Immature natural killer cell (primary cell): Measurements from ENCODE around the gene RNF112. TPM values are rescaled to one million over a fixed set of nuclear protein-coding genes. Genes with fewer than 3 reads are reported as not detected.
"Not testable (repeated sequence)": the region's sequence is repeated elsewhere in the genome, so short reads cannot be mapped to it uniquely, and the experiment has no call there.

Experiments
- DNase-seq, 3 donors: peaks; one replicate each; pipeline ENCODE4 v3.0.0; 2022; ENCODE audit warnings: mixed read lengths in 1 of 3
- H3K27ac Mint-ChIP-seq, 6 donors: one replicate each; pipeline ENCODE4 v1.8.0; 2020; ENCODE audit warnings: mixed read lengths in 6 of 6, mild to moderate bottlenecking in 5 of 6, inconsistent platforms in 4 of 6, moderate library complexity in 3 of 6
- H3K27me3 Mint-ChIP-seq, 3 donors: one replicate each; pipeline ENCODE4 v1.8.0; 2020 to 2021; ENCODE audit warnings: low read depth in 3 of 3, mild to moderate bottlenecking in 3 of 3, mixed read lengths in 3 of 3, moderate library complexity in 3 of 3, inconsistent platforms in 1 of 3
- H3K36me3 Mint-ChIP-seq, 3 donors: one replicate each; pipeline ENCODE4 v1.8.0; 2020; ENCODE audit warnings: mixed read lengths in 3 of 3, inconsistent platforms in 2 of 3, mild to moderate bottlenecking in 2 of 3
- H3K4me1 Mint-ChIP-seq, 2 donors: one replicate each; pipeline ENCODE4 v1.8.0; 2020; ENCODE audit warnings: inconsistent platforms in 2 of 2, mild to moderate bottlenecking in 2 of 2, mixed read lengths in 2 of 2, moderate library complexity in 1 of 2
- H3K4me3 Mint-ChIP-seq, 5 donors: one replicate each; pipeline ENCODE4 v1.8.0; 2020; ENCODE audit warnings: mild to moderate bottlenecking in 5 of 5, mixed read lengths in 5 of 5, inconsistent platforms in 3 of 5, moderate library complexity in 3 of 5
- H3K9me3 Mint-ChIP-seq, 6 donors: one replicate each; pipeline ENCODE4 v1.8.0; 2020; ENCODE audit warnings: mild to moderate bottlenecking in 6 of 6, mixed read lengths in 6 of 6, inconsistent platforms in 4 of 6, moderate library complexity in 3 of 6
- polyA plus RNA-seq, 3 donors: library from polyadenylated mRNA; unstranded; fragments of 300-500 nt; fragmentation: Illumina TruSeq; gene quantifications; one replicate each; pipeline ENCODE4 v1.2.3, GENCODE V29; 2021

Gene RNF112
- polyA plus RNA-seq, 3 donors from 2014 or later, result not detected

DNA sequence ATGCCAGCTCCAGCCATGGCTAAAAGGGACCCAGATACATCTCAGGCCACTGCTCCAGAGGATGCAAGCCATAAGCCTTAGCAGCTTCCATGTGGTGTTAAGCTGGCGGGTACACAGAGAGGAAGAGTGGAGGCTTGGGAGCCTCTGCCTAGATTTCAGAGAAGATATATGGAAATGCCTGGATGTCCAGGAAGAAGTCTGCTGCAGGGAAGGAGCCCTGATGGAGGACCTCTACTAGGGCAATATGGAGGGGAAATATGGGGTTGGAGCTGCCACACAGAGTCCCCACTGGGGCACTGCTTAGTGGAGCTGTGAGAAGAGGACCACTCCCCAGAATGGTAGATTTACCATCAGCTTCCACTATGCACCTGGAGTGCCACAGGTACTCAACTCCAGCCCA lies 32.1 kb downstream of the RNF112 start:
- no peak overlapping the region for H3K4me3 Mint-ChIP-seq
- no peak for DNase-seq
- H3K4me1 Mint-ChIP-seq, result peaks cover 3 to 6% of the 10 kb centered on the region in 2 donors
- H3K27me3 Mint-ChIP-seq, result peaks cover 4 to 14% (median 6%) of the 10 kb centered on the region in 3 donors
- no peak overlapping the region for H3K27ac Mint-ChIP-seq
- peaks cover 0 to 5% (median 2%) of the 10 kb centered on the region in 6 donors for H3K9me3 Mint-ChIP-seq
- H3K36me3 Mint-ChIP-seq, result peaks cover 4 to 12% (median 7%) of the 10 kb centered on the region in 3 donors

DNA sequence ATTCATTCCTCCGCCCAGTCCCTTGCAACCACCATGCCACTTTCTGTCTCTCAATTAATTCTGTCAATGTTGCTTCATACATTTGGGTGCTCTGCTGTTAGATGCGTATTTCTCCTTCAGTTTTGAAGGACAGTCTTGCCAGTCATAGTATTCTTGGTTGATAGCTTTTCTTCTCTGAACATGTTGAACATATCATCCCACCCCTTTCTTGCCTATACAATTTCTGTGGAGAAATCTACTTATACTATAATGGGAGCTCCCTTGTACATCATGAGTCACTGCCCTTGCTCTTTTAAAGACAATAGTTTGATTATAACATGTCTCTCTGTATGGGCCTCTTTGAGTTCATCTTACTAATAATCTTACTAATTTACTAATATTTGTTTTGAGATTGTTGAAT lies 34.1 kb downstream of the RNF112 start:
- H3K27me3 Mint-ChIP-seq, result peaks cover 6 to 14% (median 7%) of the 10 kb centered on the region in 3 donors
- H3K36me3 Mint-ChIP-seq, result peaks cover 4 to 12% (median 7%) of the 10 kb centered on the region in 3 donors
- no peak for DNase-seq
- H3K4me3 Mint-ChIP-seq, result no peak overlapping the region
- peaks cover 3 to 6% of the 10 kb centered on the region in 2 donors for H3K4me1 Mint-ChIP-seq
- H3K27ac Mint-ChIP-seq, result no peak overlapping the region
- H3K9me3 Mint-ChIP-seq, result peaks cover 0 to 5% (median 2%) of the 10 kb centered on the region in 6 donors

DNA sequence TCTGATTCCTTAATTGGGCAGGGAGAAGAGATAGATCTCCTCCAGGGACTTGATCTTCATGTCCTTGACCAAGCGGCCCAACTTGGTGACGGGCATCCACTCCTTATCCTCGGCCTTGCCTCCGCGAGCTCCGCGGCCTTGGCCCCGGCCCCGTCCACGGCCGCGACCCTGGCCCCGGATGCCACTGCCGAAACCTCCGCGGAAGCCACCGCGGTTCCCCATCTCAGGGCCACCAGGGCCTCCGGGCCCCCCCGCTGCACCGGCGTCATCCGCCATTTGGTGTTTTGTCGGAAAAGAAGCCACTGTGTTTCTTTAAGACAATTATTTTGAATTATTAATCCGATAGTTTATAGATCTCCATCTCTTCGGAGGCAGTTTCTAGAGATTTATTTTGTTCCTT lies 35.5 kb downstream of the RNF112 start:
- H3K9me3 Mint-ChIP-seq, H3K4me1 Mint-ChIP-seq, H3K4me3 Mint-ChIP-seq, DNase-seq: not testable (repeated sequence)
- peaks cover 4 to 12% (median 7%) of the 10 kb centered on the region in 3 donors for H3K36me3 Mint-ChIP-seq
- H3K27ac Mint-ChIP-seq, result peak overlapping the region in 2 of 6 donors; percentile 0 to 26
- H3K27me3 Mint-ChIP-seq, result peaks cover 5 to 14% (median 7%) of the 10 kb centered on the region in 3 donors

DNA sequence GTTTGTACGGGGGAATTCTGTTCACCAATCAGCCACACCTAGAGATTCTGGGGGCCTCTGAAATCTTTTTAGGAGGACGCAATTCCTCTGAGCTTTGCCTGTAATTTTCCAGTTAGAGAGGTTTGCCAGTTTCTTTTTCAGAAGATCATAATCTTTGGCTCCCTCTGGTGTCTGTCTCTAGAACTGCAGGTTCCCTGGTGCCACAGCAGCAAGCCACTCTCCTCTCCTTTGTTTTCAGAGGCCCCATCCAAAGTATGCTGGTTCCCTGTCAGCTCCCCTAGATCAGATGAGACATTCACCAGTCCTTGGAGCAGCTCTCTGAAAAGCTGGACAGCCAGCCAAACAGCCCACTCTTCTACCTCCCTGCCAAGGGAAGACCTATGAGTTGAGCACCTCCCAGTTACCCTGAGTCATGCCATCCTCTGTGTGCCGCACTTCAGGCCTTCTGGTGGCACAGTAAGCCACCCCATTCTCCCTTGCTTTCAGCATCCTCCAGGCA lies 36.1 kb downstream of the RNF112 start:
- H3K27me3 Mint-ChIP-seq, result peaks cover 5 to 14% (median 7%) of the 10 kb centered on the region in 3 donors
- peaks cover 0 to 5% (median 2%) of the 10 kb centered on the region in 6 donors for H3K9me3 Mint-ChIP-seq
- DNase-seq, result peak; percentile 71 to 78 (median 77)
- H3K4me3 Mint-ChIP-seq, result peak overlapping the region in 1 of 5 donors; percentile 1
- peaks cover 4 to 12% (median 7%) of the 10 kb centered on the region in 3 donors for H3K36me3 Mint-ChIP-seq
- H3K4me1 Mint-ChIP-seq, result peaks cover 3 to 6% of the 10 kb centered on the region in 2 donors
- peak overlapping the region in 3 of 6 donors; percentile 0 to 26 (median 20) for H3K27ac Mint-ChIP-seq

- Mint-ChIP-seq H3K9me3 (peaks cover 0 to 5% (median 0%) of the 10 kb centered on the region in 6 donors), H3K4me3 (no peak overlapping the region), H3K4me1 (peaks cover 3 to 6% of the 10 kb centered on the region in 2 donors), H3K36me3 (peaks cover 0 to 7% (median 4%) of the 10 kb centered on the region in 3 donors), H3K27ac (peak overlapping the region in 1 of 6 donors; percentile 43), H3K27me3 (peaks cover 5 to 8% (median 5%) of the 10 kb centered on the region in 3 donors)
- DNase-seq, result no peak
Observed at GRCh38 chr17:19448341-19449268, 37.6 kb downstream of the RNF112 start.

GRCh38 chr17:19449656-19450055 lies 38.6 kb downstream of the RNF112 start:
- Mint-ChIP-seq H3K36me3 (peaks cover 0 to 7% (median 4%) of the 10 kb centered on the region in 3 donors), H3K4me3 (no peak overlapping the region), H3K27me3 (peaks cover 3 to 7% (median 4%) of the 10 kb centered on the region in 3 donors), H3K9me3 (peaks cover 0 to 5% (median 0%) of the 10 kb centered on the region in 6 donors), H3K27ac (peak overlapping the region in 1 of 6 donors; percentile 9), H3K4me1 (peaks cover 3 to 6% of the 10 kb centered on the region in 2 donors)
- no peak for DNase-seq

GRCh38 chr17:19453296-19453695 lies 42.3 kb downstream of the RNF112 start:
- H3K36me3 Mint-ChIP-seq, result no peaks in the 10 kb centered on the region
- no peak overlapping the region for H3K27ac Mint-ChIP-seq
- no peak for DNase-seq
- H3K4me3 Mint-ChIP-seq, result no peak overlapping the region
- H3K27me3 Mint-ChIP-seq, result peaks cover 1 to 3% (median 1%) of the 10 kb centered on the region in 3 donors
- H3K9me3 Mint-ChIP-seq, result no peaks in the 10 kb centered on the region
- H3K4me1 Mint-ChIP-seq, result no peaks in the 10 kb centered on the region

DNA sequence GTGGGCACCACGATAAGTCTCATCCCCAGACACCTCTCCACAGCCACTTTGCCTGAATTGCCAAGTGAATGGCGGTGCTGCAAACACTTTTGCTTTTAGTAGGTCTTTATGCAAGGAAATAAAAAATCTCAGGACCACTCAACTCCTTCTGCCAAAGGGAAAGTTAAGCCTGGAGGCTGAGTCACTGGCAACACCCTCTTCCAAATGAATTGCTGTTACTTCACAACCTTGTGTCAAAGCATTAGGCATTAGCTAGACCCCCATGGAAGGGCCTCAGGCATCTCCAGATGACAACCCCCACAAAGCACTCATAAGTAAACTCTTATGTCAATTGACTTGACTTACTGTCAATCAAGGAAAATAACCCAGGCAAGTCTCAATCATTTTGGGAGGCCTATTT lies 43.0 kb downstream of the RNF112 start:
- H3K4me3 Mint-ChIP-seq, result no peak overlapping the region
- peaks cover 0 to 1% (median 1%) of the 10 kb centered on the region in 3 donors for H3K27me3 Mint-ChIP-seq
- DNase-seq, result no peak
- no peaks in the 10 kb centered on the region for H3K36me3 Mint-ChIP-seq
- no peaks in the 10 kb centered on the region for H3K4me1 Mint-ChIP-seq
- H3K27ac Mint-ChIP-seq, result no peak overlapping the region
- no peaks in the 10 kb centered on the region for H3K9me3 Mint-ChIP-seq

- Mint-ChIP-seq H3K27me3 (peaks cover 0 to 3% (median 1%) of the 10 kb centered on the region in 3 donors), H3K4me3 (no peak overlapping the region), H3K9me3 (no peaks in the 10 kb centered on the region), H3K4me1 (peaks cover 6 to 7% of the 10 kb centered on the region in 2 donors), H3K27ac (no peak overlapping the region), H3K36me3 (no peaks in the 10 kb centered on the region)
- no peak for DNase-seq
Observed at GRCh38 chr17:19456016-19456927, 45.2 kb downstream of the RNF112 start.

GRCh38 chr17:19457046-19457445 lies 46.0 kb downstream of the RNF112 start:
- Mint-ChIP-seq H3K27ac (no peak overlapping the region), H3K4me1 (peaks cover 10 to 11% of the 10 kb centered on the region in 2 donors), H3K4me3 (no peak overlapping the region), H3K36me3 (no peaks in the 10 kb centered on the region), H3K27me3 (peaks cover 1 to 3% (median 2%) of the 10 kb centered on the region in 3 donors), H3K9me3 (no peaks in the 10 kb centered on the region)
- no peak for DNase-seq

- no peak overlapping the region for H3K27ac Mint-ChIP-seq
- H3K36me3 Mint-ChIP-seq, result no peaks in the 10 kb centered on the region
- no peak for DNase-seq
- H3K4me3 Mint-ChIP-seq, result no peak overlapping the region
- H3K4me1 Mint-ChIP-seq, result peaks cover 16 to 18% of the 10 kb centered on the region in 2 donors
- H3K9me3 Mint-ChIP-seq, result no peaks in the 10 kb centered on the region
- H3K27me3 Mint-ChIP-seq, result peaks cover 1 to 3% (median 2%) of the 10 kb centered on the region in 3 donors
Observed at GRCh38 chr17:19457830-19458271, 46.8 kb downstream of the RNF112 start.

- not testable (repeated sequence) for H3K36me3 Mint-ChIP-seq, DNase-seq, H3K4me3 Mint-ChIP-seq, H3K27me3 Mint-ChIP-seq, H3K9me3 Mint-ChIP-seq, H3K27ac Mint-ChIP-seq
- peaks cover 23 to 24% of the 10 kb centered on the region in 2 donors for H3K4me1 Mint-ChIP-seq
Observed at GRCh38 chr17:19458481-19458880, 47.4 kb downstream of the RNF112 start.

- not testable (repeated sequence) for H3K27me3 Mint-ChIP-seq, H3K36me3 Mint-ChIP-seq, DNase-seq, H3K27ac Mint-ChIP-seq, H3K9me3 Mint-ChIP-seq, H3K4me3 Mint-ChIP-seq
- H3K4me1 Mint-ChIP-seq, result peaks cover 29 to 31% of the 10 kb centered on the region in 2 donors
Observed at GRCh38 chr17:19459018-19459655, 48.1 kb downstream of the RNF112 start.
